Measurements from ENCODE around the gene INSIG1.
A peak's percentile ranks its signal among the peaks of the same experiment; 100 is the strongest.

Gene INSIG1

GRCh38 chr7:155285423-155285822 is 12.3 kb upstream of the INSIG1 start:
- no peak for DNase-seq (ENCODE audit: low spot score)

- no peak for DNase-seq (ENCODE audit: low spot score)
These were observed 11.8 kb upstream of the INSIG1 start for GRCh38 chr7:155285833-155286232.

- DNase-seq (ENCODE audit: low spot score) = no peak
These were observed 11.0 kb upstream of the INSIG1 start for GRCh38 chr7:155286686-155287085.

- DNase-seq (ENCODE audit: low spot score) = no peak
These were observed 10.3 kb upstream of the INSIG1 start for GRCh38 chr7:155287284-155287935.

GRCh38 chr7:155288055-155288454 is 9.6 kb upstream of the INSIG1 start:
- no peak for DNase-seq (ENCODE audit: low spot score)

GRCh38 chr7:155289107-155289506 is 8.6 kb upstream of the INSIG1 start:
- no peak for DNase-seq (ENCODE audit: low spot score)

GRCh38 chr7:155289949-155290501 is 7.7 kb upstream of the INSIG1 start:
- DNase-seq (ENCODE audit: low spot score) = no peak

GRCh38 chr7:155291045-155291530 is 6.6 kb upstream of the INSIG1 start:
- no peak for DNase-seq (ENCODE audit: low spot score)

GRCh38 chr7:155291729-155292128 is 5.9 kb upstream of the INSIG1 start:
- no peak for DNase-seq (ENCODE audit: low spot score)

GRCh38 chr7:155292680-155293226 is 4.9 kb upstream of the INSIG1 start:
- no peak for DNase-seq (ENCODE audit: low spot score)

- DNase-seq (ENCODE audit: low spot score) = no peak
These were observed 3.8 kb upstream of the INSIG1 start for GRCh38 chr7:155293721-155294510.

- no peak for DNase-seq (ENCODE audit: low spot score)
These were observed 3.2 kb upstream of the INSIG1 start for GRCh38 chr7:155294511-155294778.

- DNase-seq (ENCODE audit: low spot score) = no peak
These were observed 2.2 kb upstream of the INSIG1 start for GRCh38 chr7:155295511-155295910.

- DNase-seq (ENCODE audit: low spot score) = no peak
These were observed 1.5 kb upstream of the INSIG1 start for GRCh38 chr7:155296006-155296787.

- no peak for DNase-seq (ENCODE audit: low spot score)
These were observed 726 bp upstream of the INSIG1 start for GRCh38 chr7:155296788-155297516.

- no peak for DNase-seq (ENCODE audit: low spot score)
These were observed 683 bp downstream of the INSIG1 start for GRCh38 chr7:155298288-155298833.

- peak; percentile 99 for DNase-seq (ENCODE audit: low spot score)
These were observed 1.3 kb downstream of the INSIG1 start for GRCh38 chr7:155298834-155299534.

- DNase-seq (ENCODE audit: low spot score) = no peak
These were observed 2.0 kb downstream of the INSIG1 start for GRCh38 chr7:155299535-155300202.

GRCh38 chr7:155300641-155301452 is 3.2 kb downstream of the INSIG1 start:
- DNase-seq (ENCODE audit: low spot score) = no peak

All from putamen (tissue), 1 donor.